Activated CD8-positive, alpha-beta memory T cell treated with anti-CD3 and anti-CD28 coated beads, Interleukin-2, amount 10 ng/mL, durations not matched to agents 7 days and 5 days (primary cell): ENCODE data around the gene STK40. TPM values are rescaled to one million over a fixed set of nuclear protein-coding genes. Genes with fewer than 3 reads are reported as not detected.
A peak's percentile ranks its signal among the peaks of the same experiment; 100 is the strongest.

ENCODE experiments used
- ATAC-seq: fragments of 150-1000 bp; cut with Tn5 transposase; one replicate; pipeline ENCODE4 v1.10.0; 2021; ENCODE audit warnings: moderate library complexity
- CTCF ChIA-PET: fragments of 350-600 bp; sonication (Branson Sonifier 250); formaldehyde crosslinking; loops from one replicate; lab custom pipeline; 2021; ENCODE audit warnings: antibody characterized with exemption; lab: Charles Lee
- DNase-seq: peaks from one replicate; pipeline ENCODE4 v3.0.0-alpha.2; 2020
- H3K27ac Mint-ChIP-seq: one replicate; pipeline ENCODE4 v1.8.0; 2021; ENCODE audit warnings: mild to moderate bottlenecking, mixed read lengths
- H3K27me3 Mint-ChIP-seq: one replicate; pipeline ENCODE4 v1.8.0; 2021; ENCODE audit warnings: mixed read lengths
- H3K36me3 Mint-ChIP-seq: one replicate; pipeline ENCODE4 v1.8.0; 2021; ENCODE audit warnings: mild to moderate bottlenecking, mixed read lengths
- H3K4me1 Mint-ChIP-seq: one replicate; pipeline ENCODE4 v1.8.0; 2021; ENCODE audit warnings: mixed read lengths
- H3K4me3 Mint-ChIP-seq: one replicate; pipeline ENCODE4 v1.8.0; 2021; ENCODE audit warnings: mild to moderate bottlenecking, moderate library complexity, mixed read lengths
- H3K9me3 Mint-ChIP-seq: one replicate; pipeline ENCODE4 v1.8.0; 2022; ENCODE audit warnings: low read depth, mixed read lengths
- total RNA-seq, 2 experiments: library from RNA; stranded (reverse); gene quantifications; one replicate each; pipeline ENCODE4 v1.2.3, GENCODE V29; 2021

STK40 gene
- total RNA-seq, 2 experiments from 2014 or later: 67.0 to 73.2 TPM

DNA sequence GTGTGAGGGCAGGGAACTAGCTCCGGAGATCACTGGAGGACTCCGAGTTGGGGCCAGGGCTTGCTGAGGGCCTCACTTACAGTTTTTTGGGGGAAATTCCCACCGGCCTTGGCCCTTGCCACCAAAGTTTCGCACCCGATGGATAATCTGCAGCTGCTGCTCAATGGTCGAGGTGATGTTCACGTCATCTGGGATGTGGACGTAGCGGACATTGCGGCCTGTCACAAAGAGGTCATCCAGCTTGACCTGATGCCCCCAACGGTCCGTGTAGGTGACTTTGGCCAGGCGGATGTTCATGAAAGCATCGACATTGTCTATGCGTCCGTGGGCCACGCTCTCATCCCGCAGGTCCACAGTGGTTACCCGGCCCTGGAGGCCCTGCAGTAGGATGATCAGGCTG, 8.0 kb upstream of the STK40 start:
- Mint-ChIP-seq H3K9me3 (no peaks in the 10 kb centered on the region), H3K27ac (no peak overlapping the region), H3K4me3 (no peak overlapping the region), H3K36me3 (peaks cover 32% of the 10 kb centered on the region), H3K27me3 (no peaks in the 10 kb centered on the region), H3K4me1 (peaks cover 35% of the 10 kb centered on the region)
- ATAC-seq (no peak), DNase-seq (no peak)
- CTCF ChIA-PET: no interaction called here

DNA sequence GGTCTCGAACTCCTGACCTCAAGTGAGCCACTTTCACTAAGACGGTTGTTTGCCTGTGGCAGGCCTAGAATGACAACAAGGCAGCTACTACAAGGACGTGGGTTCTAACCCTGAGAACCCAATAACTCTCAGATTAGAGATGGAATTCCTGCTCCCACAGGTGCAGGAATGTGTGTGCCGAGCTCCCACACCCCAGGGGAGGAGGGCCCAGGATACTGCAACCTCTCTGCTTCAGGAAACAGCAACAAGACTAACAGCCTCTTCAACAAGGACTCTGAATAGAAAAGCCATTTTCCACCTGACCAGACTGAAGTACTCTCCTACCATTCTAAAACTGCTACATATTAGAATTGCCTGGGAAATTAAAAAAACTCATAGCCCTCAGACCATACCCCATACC, 7.1 kb upstream of the STK40 start:
- Mint-ChIP-seq H3K27ac (no peak overlapping the region), H3K27me3 (no peaks in the 10 kb centered on the region), H3K4me3 (no peak overlapping the region), H3K4me1 (peaks cover 32% of the 10 kb centered on the region), H3K9me3 (no peaks in the 10 kb centered on the region), H3K36me3 (peaks cover 32% of the 10 kb centered on the region)
- no peak for ATAC-seq
- CTCF ChIA-PET: interaction anchor here (1.0 kb wide), 1 partner anchor 19 kb away, joined by 3 read pairs; no protein-coding TSS in a partner anchor
- DNase-seq: no peak

DNA sequence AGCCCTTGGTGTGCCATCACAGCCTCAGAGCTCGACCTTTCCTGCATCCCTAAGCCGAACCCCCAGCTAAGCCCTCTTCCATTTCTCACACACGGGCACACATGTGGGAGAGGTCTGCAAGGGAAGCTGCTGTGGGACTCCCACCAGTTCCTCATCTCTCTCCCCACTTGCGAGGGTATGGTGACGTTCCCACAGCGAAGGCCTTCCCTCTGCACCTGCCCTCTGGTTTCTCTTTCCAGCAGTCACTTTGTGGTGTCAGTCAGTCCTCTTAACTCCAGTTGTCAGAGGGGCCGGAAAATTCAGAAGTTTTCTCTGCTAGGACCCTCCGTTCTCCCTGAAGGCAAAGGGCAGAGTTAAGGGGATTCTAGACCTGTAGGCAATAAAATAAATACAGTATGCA, 5.5 kb upstream of the STK40 start:
- CTCF ChIA-PET: interaction anchor here (0.6 kb wide), 1 partner anchor 890 kb away, joined by 3 read pairs; no protein-coding TSS in a partner anchor
- Mint-ChIP-seq H3K4me3 (no peak overlapping the region), H3K27ac (no peak overlapping the region), H3K4me1 (peaks cover 35% of the 10 kb centered on the region), H3K9me3 (no peaks in the 10 kb centered on the region), H3K27me3 (no peaks in the 10 kb centered on the region), H3K36me3 (peaks cover 28% of the 10 kb centered on the region)
- DNase-seq: no peak
- no peak for ATAC-seq

DNA sequence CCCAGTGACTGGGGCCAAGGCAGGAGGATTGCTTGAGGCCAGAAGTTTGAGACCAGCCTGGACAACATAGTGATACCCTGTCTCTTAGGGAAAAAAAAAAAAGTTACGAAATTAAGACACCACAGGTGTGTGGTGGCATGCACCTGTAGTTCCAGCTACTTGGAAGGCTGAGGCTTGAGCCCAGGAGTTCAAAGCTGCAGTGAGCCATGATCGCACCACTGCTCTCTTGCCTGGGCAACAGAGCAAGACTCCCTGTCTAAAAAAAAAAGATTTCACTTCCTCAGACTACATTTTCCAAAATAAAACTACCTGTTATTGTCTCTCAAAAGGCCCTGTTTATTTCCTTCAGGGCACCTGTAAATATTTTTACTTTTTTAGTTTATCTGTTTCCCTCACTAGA, 4.7 kb upstream of the STK40 start:
- DNase-seq: no peak
- no peaks in the 10 kb centered on the region for H3K9me3 Mint-ChIP-seq
- H3K4me3 Mint-ChIP-seq: no peak overlapping the region
- H3K27me3 Mint-ChIP-seq: no peaks in the 10 kb centered on the region
- H3K27ac Mint-ChIP-seq: peak overlapping the region; percentile 35
- H3K4me1 Mint-ChIP-seq: peaks cover 32% of the 10 kb centered on the region
- no peak for ATAC-seq
- CTCF ChIA-PET: interaction anchor here (0.6 to 1.7 kb wide), 2 partner anchors 10 to 22 kb away, joined by 3 to 5 read pairs; no protein-coding TSS in a partner anchor
- H3K36me3 Mint-ChIP-seq: peaks cover 26% of the 10 kb centered on the region

DNA sequence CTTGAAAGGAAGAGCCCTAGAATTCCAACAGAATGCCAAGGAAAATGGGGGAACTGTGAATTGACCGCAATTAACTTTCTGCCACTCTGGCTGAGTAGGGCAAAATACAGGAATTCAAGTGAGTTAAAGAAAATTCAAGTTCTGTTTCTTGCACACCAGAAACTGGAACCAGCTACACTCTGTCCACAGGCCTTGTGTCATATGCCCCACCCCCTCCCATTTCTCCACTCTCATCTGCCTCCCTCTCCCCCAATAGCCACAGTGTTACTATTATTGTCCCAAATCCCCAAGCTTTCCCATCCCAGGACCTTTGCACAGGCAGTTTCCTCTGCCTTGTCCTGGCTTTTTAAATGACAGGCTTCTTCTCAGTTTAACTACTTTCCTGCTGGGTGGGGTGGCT, 4.3 kb upstream of the STK40 start:
- CTCF ChIA-PET: interaction anchor here (0.6 to 1.7 kb wide), 2 partner anchors 10 to 21 kb away, joined by 3 to 5 read pairs; no protein-coding TSS in a partner anchor
- ATAC-seq (no peak), DNase-seq (no peak)
- Mint-ChIP-seq H3K4me3 (no peak overlapping the region), H3K27me3 (no peaks in the 10 kb centered on the region), H3K27ac (peak overlapping the region; percentile 41), H3K9me3 (no peaks in the 10 kb centered on the region), H3K4me1 (peaks cover 32% of the 10 kb centered on the region), H3K36me3 (peaks cover 26% of the 10 kb centered on the region)

DNA sequence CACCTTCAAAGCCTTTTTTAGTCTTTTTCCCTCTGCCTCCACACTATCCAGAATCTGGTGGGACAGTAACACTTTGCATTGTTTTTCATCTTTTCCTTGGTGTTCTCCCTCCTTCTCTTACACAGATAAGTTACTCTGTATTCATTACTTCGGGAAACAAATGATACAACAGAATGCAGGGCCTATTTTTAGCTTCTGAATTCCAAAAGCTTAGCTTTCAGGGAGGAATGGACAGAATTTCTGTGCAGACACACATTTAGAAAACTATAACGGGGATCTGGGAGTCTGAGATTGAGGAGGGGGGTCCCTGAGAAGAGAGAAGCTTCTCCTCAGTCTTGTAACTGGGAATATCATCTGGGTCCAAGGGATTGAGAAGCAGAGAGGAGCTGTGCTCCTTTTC, 3.5 kb upstream of the STK40 start:
- H3K9me3 Mint-ChIP-seq: no peaks in the 10 kb centered on the region
- no peak for ATAC-seq
- H3K4me3 Mint-ChIP-seq: no peak overlapping the region
- DNase-seq: no peak
- peaks cover 28% of the 10 kb centered on the region for H3K36me3 Mint-ChIP-seq
- peaks cover 36% of the 10 kb centered on the region for H3K4me1 Mint-ChIP-seq
- no peaks in the 10 kb centered on the region for H3K27me3 Mint-ChIP-seq
- CTCF ChIA-PET: interaction anchor here (0.6 to 3.9 kb wide), 3 partner anchors 9 to 22 kb away, joined by 3 to 49 read pairs (median 5); partner anchors contain the start of gene LSM10
- H3K27ac Mint-ChIP-seq: peak overlapping the region; percentile 41

DNA sequence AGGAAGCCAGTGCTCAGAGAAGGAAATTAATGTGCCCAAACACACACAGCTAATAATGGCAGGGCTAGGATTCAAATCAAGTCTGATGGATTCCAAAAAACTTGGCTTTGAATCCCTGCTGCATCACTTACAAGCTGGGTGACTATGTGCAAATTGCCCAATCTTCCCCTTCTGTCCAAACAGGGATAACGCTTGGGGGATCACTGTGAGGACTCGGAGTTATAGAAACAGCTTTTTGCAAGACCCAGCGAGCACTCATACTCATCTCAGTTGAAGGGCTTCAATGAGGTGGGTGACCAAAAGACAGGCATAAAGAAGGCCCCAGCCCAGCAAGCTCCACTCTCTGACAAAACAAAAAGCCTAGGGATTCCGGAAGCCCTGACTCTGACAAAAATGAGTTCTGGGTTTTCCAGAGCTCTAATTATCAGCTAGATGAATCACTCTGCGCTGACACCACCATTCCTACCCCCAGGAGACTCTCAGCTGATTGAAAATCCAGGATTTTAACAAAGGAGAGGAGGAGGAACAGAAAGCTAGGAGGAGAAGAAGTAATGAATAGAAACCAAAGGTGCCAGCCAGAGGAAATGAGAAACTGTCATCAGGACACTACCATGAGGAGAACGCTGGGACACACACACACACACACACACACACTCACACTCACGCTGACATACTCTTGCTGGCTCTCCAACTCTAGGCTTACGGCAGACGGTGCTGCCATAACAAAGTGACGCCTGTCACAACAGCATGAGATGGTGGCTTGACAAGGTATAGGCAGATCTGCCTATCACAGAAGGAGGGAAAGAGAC, 1.6 kb upstream of the STK40 start:
- DNase-seq: no peak
- Mint-ChIP-seq H3K27ac (peak overlapping the region; percentile 98), H3K9me3 (no peaks in the 10 kb centered on the region), H3K4me1 (peaks cover 44% of the 10 kb centered on the region), H3K27me3 (no peaks in the 10 kb centered on the region), H3K36me3 (peaks cover 19% of the 10 kb centered on the region), H3K4me3 (peak overlapping the region; percentile 93)
- ATAC-seq: no peak
- CTCF ChIA-PET: interaction anchor here (0.8 to 4.8 kb wide), 12 partner anchors 10 to 228 kb away, joined by 3 to 49 read pairs (median 5); partner anchors contain the start of genes EVA1B and LSM10

DNA sequence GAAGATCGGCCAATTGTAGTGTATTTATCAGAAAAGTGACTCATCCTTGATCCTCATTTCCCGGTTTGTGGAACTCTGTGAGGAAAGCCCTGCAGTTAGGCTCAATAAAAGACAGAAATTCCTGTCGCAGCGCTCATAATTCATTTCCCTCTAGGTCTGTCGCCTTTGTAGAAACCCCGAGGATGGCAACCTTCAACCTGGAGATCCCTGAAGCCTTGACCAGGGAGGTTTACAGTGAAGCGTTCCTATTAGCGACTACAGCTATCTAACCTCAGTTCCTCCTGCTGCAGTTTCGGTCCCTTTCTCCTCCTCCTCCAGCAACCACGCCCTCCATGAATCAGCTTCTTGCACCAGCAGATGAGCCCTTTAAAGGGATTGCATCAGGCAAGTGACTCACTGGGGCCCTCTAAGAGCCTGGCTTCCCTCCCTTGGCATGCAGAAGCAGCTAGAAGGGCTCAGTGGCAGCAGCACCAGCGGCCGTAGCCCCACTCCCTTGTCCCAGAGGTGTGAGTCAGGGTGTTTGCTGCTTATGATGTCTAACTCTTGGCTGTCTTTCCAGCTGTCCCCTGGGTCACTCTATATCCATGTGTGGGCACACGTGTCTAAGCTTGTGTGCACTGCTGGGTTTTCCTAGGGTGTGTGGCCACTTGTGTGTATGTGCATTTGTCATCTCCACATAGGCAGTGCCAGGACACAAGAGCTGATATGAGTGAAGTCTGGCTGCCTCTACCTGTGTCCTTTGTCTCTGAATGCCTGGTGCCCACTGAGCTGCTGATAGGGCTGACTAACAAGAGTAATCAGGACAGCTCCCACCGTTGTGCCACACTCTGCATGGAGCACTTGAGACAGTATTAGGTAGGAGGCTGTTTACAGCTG, 779 bp upstream of the STK40 start:
- ATAC-seq: peak; percentile 73
- H3K27ac Mint-ChIP-seq: peak overlapping the region; percentile 98
- CTCF ChIA-PET: interaction anchor here (0.7 to 4.8 kb wide), 16 partner anchors 9 to 285 kb away, joined by 3 to 49 read pairs (median 4); partner anchors contain the start of genes EVA1B, LSM10, THRAP3 and TRAPPC3
- H3K4me1 Mint-ChIP-seq: peaks cover 46% of the 10 kb centered on the region
- peak overlapping the region; percentile 93 for H3K4me3 Mint-ChIP-seq
- DNase-seq: peak; percentile 97
- H3K36me3 Mint-ChIP-seq: peaks cover 13% of the 10 kb centered on the region
- H3K27me3 Mint-ChIP-seq: no peaks in the 10 kb centered on the region
- H3K9me3 Mint-ChIP-seq: no peaks in the 10 kb centered on the region

DNA sequence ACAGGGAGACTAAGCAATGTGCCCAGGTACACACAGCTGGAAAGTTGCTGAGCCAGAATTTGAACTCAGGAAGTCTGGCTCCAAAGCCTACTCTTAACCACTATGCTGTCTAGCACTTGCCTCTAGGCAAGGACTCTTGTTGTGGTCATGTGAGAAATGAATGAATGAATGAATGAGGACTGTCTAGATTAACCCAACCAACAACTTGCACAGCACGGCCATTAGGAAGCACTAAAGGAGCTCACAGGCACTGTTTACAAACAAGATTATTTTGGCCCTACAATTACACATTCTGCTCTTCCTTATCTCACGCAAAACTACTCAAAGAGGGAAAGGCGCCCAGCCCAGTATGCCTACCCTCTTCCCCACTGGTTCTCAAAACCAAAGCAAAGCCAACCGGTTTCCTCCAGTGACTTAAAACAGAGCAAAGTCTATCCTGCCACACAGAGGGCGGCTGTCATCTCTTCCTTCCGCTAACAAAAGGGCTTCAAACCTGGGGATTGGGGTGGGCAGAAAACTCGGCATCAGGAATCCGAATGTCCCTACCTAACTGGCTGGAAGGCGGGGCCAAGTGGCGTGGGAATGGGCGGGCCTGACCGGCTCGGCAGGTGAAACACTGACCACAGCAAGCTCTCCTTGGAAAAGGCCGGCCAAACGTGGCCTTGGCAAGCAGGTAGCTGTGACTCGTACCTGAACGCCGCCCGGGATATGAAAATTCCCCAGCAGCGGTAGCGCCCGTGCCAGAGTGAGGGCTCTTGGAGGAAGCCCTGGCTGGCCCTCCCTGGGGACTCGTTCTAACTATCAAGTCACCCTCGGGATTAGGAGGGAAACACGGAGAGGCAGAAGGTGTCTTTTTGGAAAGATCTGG, 948 bp downstream of the STK40 start:
- Mint-ChIP-seq H3K4me3 (peak overlapping the region; percentile 93), H3K27me3 (no peaks in the 10 kb centered on the region), H3K9me3 (no peaks in the 10 kb centered on the region), H3K4me1 (peaks cover 56% of the 10 kb centered on the region), H3K36me3 (peaks cover 7% of the 10 kb centered on the region), H3K27ac (peak overlapping the region; percentile 98)
- peak; percentile 71 for DNase-seq
- no peak for ATAC-seq
- CTCF ChIA-PET: interaction anchor here (1.0 to 4.8 kb wide), 7 partner anchors 17 to 99 kb away, joined by 3 to 45 read pairs (median 4); no protein-coding TSS in a partner anchor

DNA sequence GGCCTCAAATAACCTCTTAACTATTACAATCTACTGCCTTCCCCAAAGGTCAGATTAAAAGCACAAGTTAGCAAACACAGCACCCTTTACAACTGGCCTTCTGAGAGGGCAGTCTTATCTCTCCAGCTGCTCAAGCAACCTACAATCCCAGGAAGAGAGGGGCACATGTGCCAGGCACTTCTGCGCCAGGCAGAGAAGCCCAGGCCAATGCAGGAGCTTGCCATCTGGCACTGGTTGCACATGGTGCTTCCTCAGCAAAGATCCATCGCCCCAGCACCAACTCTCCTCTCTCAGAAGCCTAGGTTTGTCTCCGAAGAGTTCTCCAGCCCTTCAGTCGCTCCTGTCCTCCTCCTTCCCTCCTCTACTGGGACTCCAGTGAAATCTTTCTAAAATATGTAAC, 2.5 kb downstream of the STK40 start:
- Mint-ChIP-seq H3K27ac (no peak overlapping the region), H3K27me3 (no peaks in the 10 kb centered on the region), H3K36me3 (peaks cover 9% of the 10 kb centered on the region), H3K4me1 (peaks cover 61% of the 10 kb centered on the region), H3K9me3 (no peaks in the 10 kb centered on the region), H3K4me3 (no peak overlapping the region)
- CTCF ChIA-PET: interaction anchor here (1.0 kb wide), 1 partner anchor 15 kb away, joined by 3 read pairs; no protein-coding TSS in a partner anchor
- ATAC-seq (no peak), DNase-seq (no peak)

DNA sequence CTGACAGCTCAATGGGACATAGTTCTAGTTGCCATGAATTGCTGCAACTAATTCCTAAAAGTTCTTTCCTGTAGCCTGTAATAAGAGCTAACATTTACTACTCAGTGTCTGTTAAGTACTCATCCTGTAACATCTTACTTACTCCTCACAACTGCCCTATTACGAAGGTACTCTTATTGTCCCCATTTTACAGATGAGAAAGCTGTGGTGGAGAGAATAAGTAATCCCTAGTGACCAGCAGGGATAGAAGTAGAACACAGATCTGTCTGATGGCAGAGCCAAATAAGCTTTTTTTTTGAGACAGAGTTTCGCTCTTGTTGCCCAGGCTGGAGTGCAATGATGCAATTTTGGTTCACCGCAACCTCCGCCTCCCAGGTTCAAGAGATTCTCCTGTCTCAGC, 3.1 kb downstream of the STK40 start:
- Mint-ChIP-seq H3K27me3 (no peaks in the 10 kb centered on the region), H3K4me1 (peaks cover 63% of the 10 kb centered on the region), H3K36me3 (peaks cover 9% of the 10 kb centered on the region), H3K4me3 (no peak overlapping the region), H3K9me3 (no peaks in the 10 kb centered on the region), H3K27ac (no peak overlapping the region)
- DNase-seq (no peak), ATAC-seq (no peak)
- CTCF ChIA-PET: interaction anchor here (1.0 kb wide), 1 partner anchor 14 kb away, joined by 3 read pairs; no protein-coding TSS in a partner anchor

DNA sequence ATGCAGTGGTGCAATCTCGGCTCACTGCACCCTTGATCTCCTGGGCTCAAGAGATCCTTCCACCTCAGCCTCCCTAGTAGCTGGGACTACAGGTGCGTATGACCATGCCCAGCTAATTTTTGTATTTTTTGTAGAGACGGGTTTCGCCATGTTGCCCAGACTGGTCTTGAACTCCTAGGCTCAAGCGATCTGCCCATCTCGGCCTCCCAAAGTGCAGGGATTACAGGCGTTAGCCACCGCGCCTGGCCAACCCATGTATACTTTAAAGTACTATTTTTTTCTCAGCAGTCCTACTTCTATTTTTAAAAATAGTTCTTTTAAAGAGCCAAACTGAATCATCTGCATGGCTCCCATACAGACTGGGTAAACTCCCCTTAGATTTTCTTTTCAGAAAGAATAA, 3.5 kb downstream of the STK40 start:
- Mint-ChIP-seq H3K4me3 (no peak overlapping the region), H3K27ac (no peak overlapping the region), H3K4me1 (peaks cover 62% of the 10 kb centered on the region), H3K27me3 (no peaks in the 10 kb centered on the region), H3K9me3 (no peaks in the 10 kb centered on the region), H3K36me3 (peaks cover 11% of the 10 kb centered on the region)
- CTCF ChIA-PET: interaction anchor here (1.0 kb wide), 1 partner anchor 14 kb away, joined by 3 read pairs; no protein-coding TSS in a partner anchor
- ATAC-seq (no peak), DNase-seq (no peak)
